ENCODE measurements around the gene PDLIM4. TPM values are rescaled to one million over a fixed set of nuclear protein-coding genes. Genes with fewer than 3 reads are reported as not detected.

Gene PDLIM4
- total RNA-seq, 3 donors from 2014 or later, result 5.1 to 59.0 (median 5.6) TPM

GRCh38 chr5:132219981-132220380, 37.5 kb upstream of the PDLIM4 start:
- H3K4me1 ChIP-seq (ENCODE audit: low read depth), result peaks cover 12% of the 10 kb centered on the region
- H3K36me3 ChIP-seq (ENCODE audit: low read depth), result no peaks in the 10 kb centered on the region
- intact Hi-C loops (cut with DNase I, micrococcal nuclease), result no loop called here
- DNase-seq, result no peak
- TF ChIP-seq CTCF (IDR thresholded peaks at IDR 0.05), result no peak
- ATAC-seq, result no peak
- H3K9me3 ChIP-seq, result no peaks in the 10 kb centered on the region
- no peak overlapping the region for H3K4me3 ChIP-seq

GRCh38 chr5:132220491-132220890, 37.0 kb upstream of the PDLIM4 start:
- Histone ChIP-seq H3K36me3 (ENCODE audit: low read depth) (no peaks in the 10 kb centered on the region), H3K4me1 (ENCODE audit: low read depth) (peaks cover 16% of the 10 kb centered on the region), H3K9me3 (no peaks in the 10 kb centered on the region), H3K4me3 (no peak overlapping the region)
- ATAC-seq (no peak), DNase-seq (no peak)
- no peak for TF ChIP-seq CTCF (IDR thresholded peaks at IDR 0.05)
- intact Hi-C loops (cut with DNase I, micrococcal nuclease), result no loop called here

GRCh38 chr5:132221781-132222648, 35.5 kb upstream of the PDLIM4 start:
- ATAC-seq (peak; percentile 12), DNase-seq (peak in 1 of 3 donors; percentile 51)
- no peak overlapping the region for H3K4me3 ChIP-seq
- H3K9me3 ChIP-seq, result no peaks in the 10 kb centered on the region
- no peaks in the 10 kb centered on the region for H3K36me3 ChIP-seq (ENCODE audit: low read depth)
- H3K4me1 ChIP-seq (ENCODE audit: low read depth), result peaks cover 30% of the 10 kb centered on the region
- TF ChIP-seq CTCF (IDR thresholded peaks at IDR 0.05), result no peak
- intact Hi-C loops (cut with DNase I, micrococcal nuclease), result no loop called here

- DNase-seq (no peak), ATAC-seq (no peak)
- no peaks in the 10 kb centered on the region for H3K9me3 ChIP-seq
- no peak for TF ChIP-seq CTCF (IDR thresholded peaks at IDR 0.05)
- H3K4me1 ChIP-seq (ENCODE audit: low read depth), result peaks cover 32% of the 10 kb centered on the region
- H3K4me3 ChIP-seq, result no peak overlapping the region
- intact Hi-C loops (cut with DNase I, micrococcal nuclease), result no loop called here
- H3K36me3 ChIP-seq (ENCODE audit: low read depth), result no peaks in the 10 kb centered on the region
These were observed 34.9 kb upstream of the PDLIM4 start for GRCh38 chr5:132222649-132223038.

GRCh38 chr5:132223861-132224260, 33.6 kb upstream of the PDLIM4 start:
- Histone ChIP-seq H3K9me3 (no peaks in the 10 kb centered on the region), H3K4me1 (ENCODE audit: low read depth) (peaks cover 36% of the 10 kb centered on the region), H3K36me3 (ENCODE audit: low read depth) (no peaks in the 10 kb centered on the region), H3K4me3 (no peak overlapping the region)
- ATAC-seq (no peak), DNase-seq (no peak)
- no peak for TF ChIP-seq CTCF (IDR thresholded peaks at IDR 0.05)
- intact Hi-C loops (cut with DNase I, micrococcal nuclease), result no loop called here

Measured in mucosa of descending colon (tissue), 3 donors.